Trophoblast cell (in vitro differentiated cells and primary cell): Measurements from ENCODE around the gene LYPD6B.

ENCODE experiments used
- DNase-seq, 2 donors: peaks; one replicate each; pipeline ENCODE4 v3.0.0-alpha.2; 2016
- H2AFZ ChIP-seq: 2 replicates; pipeline ENCODE4 v1.6.1; 2013; ENCODE audit warnings: low read length, moderate library complexity, mild to moderate bottlenecking; ENCODE audit not compliant: insufficient read depth, poor library complexity
- H2AK5ac ChIP-seq: 2 replicates; pipeline ENCODE4 v1.6.1; 2013; ENCODE audit warnings: mild to moderate bottlenecking, low read length
- H2BK120ac ChIP-seq: 2 replicates; pipeline ENCODE4 v1.6.1; 2013; ENCODE audit warnings: low read length, mild to moderate bottlenecking, moderate library complexity; ENCODE audit not compliant: insufficient read depth, poor library complexity
- H2BK12ac ChIP-seq: 2 replicates; pipeline ENCODE4 v1.6.1; 2013; ENCODE audit warnings: mild to moderate bottlenecking, low read length, moderate library complexity
- H2BK5ac ChIP-seq: 2 replicates; pipeline ENCODE4 v1.6.1; 2013; ENCODE audit warnings: low read length, low read depth, moderate library complexity, mild to moderate bottlenecking; ENCODE audit not compliant: poor library complexity
- H3K14ac ChIP-seq: 2 replicates; pipeline ENCODE4 v1.6.1; 2013; ENCODE audit warnings: mild to moderate bottlenecking, low read length
- H3K18ac ChIP-seq: 2 replicates; pipeline ENCODE4 v1.6.1; 2013; ENCODE audit warnings: mild to moderate bottlenecking, low read length
- H3K23ac ChIP-seq: 2 replicates; pipeline ENCODE4 v1.6.1; 2013; ENCODE audit warnings: low read length
- H3K27ac ChIP-seq: 2 replicates; pipeline ENCODE4 v1.5.1; 2013; ENCODE audit warnings: low read depth, mild to moderate bottlenecking, inconsistent platforms, low read length, moderate library complexity
- H3K27me3 ChIP-seq: 2 replicates; pipeline ENCODE4 v1.6.1; 2013; ENCODE audit warnings: inconsistent platforms, mild to moderate bottlenecking, low read length, moderate library complexity; ENCODE audit not compliant: insufficient read depth
- H3K36me3 ChIP-seq, 2 experiments: 1 replicate in 1 of 2; 2 replicates in 1 of 2; pipeline ENCODE4 v1.6.1; 2013; ENCODE audit warnings: low read length in 2 of 2, mild to moderate bottlenecking in 2 of 2, moderate library complexity in 1 of 2; ENCODE audit not compliant: insufficient read depth in 2 of 2, control insufficient read depth in 1 of 2
- H3K4ac ChIP-seq: 2 replicates; pipeline ENCODE4 v1.6.1; 2013; ENCODE audit warnings: low read depth, mild to moderate bottlenecking, low read length, moderate library complexity
- H3K4me1 ChIP-seq, 2 experiments: 1 replicate in 1 of 2; 2 replicates in 1 of 2; pipeline ENCODE4 v1.6.1; 2013; ENCODE audit warnings: low read length in 2 of 2, mild to moderate bottlenecking in 2 of 2, moderate library complexity in 1 of 2; ENCODE audit not compliant: insufficient read depth in 2 of 2, control insufficient read depth in 1 of 2
- H3K4me2 ChIP-seq: 2 replicates; pipeline ENCODE4 v1.6.1; 2013; ENCODE audit warnings: inconsistent platforms, mild to moderate bottlenecking, low read length, moderate library complexity
- H3K4me3 ChIP-seq: 2 replicates; pipeline ENCODE4 v1.5.1; 2013; ENCODE audit warnings: mild to moderate bottlenecking, low read depth, low read length, inconsistent platforms
- H3K79me1 ChIP-seq: one replicate; pipeline ENCODE4 v1.6.1; 2013; ENCODE audit warnings: low read length
- H3K79me2 ChIP-seq: 2 replicates; pipeline ENCODE4 v1.6.1; 2013; ENCODE audit warnings: low read length, mild to moderate bottlenecking; ENCODE audit not compliant: control insufficient read depth, insufficient read depth, poor library complexity
- H3K9ac ChIP-seq: 2 replicates; pipeline ENCODE4 v1.6.1; 2013; ENCODE audit warnings: mild to moderate bottlenecking, low read length
- H3K9me3 ChIP-seq: 2 replicates; pipeline ENCODE4 v1.6.1; 2013; ENCODE audit warnings: low read depth, mild to moderate bottlenecking, control low read depth, inconsistent platforms, low read length; ENCODE audit not compliant: insufficient read depth
- H4K12ac ChIP-seq: 2 replicates; pipeline ENCODE4 v1.6.1; 2013; ENCODE audit warnings: low read depth, mild to moderate bottlenecking, low read length, moderate library complexity
- H4K8ac ChIP-seq: 2 replicates; pipeline ENCODE4 v1.6.1; 2013; ENCODE audit warnings: low read depth, mild to moderate bottlenecking, low read length, moderate library complexity
- H4K91ac ChIP-seq: one replicate; pipeline ENCODE4 v1.6.1; 2013; ENCODE audit warnings: low read depth, mild to moderate bottlenecking, low read length, moderate library complexity
- WGBS: extraction: QIAGEN DNeasy Blood & Tissue Kit; methylation state at CpG from one replicate; pipeline ENCODE4 v1.1.7; 2013; ENCODE audit warnings: missing lambda C conversion rate; ENCODE audit not compliant: insufficient read length, insufficient coverage; ENCODE audit errors: extremely low coverage; 5-methylcytosine and 5-hydroxymethylcytosine counted together

Gene LYPD6B

GRCh38 chr2:149041482-149041881 is 3.0 kb downstream of the LYPD6B start:
- WGBS: no CpG with 5 or more reads among the region's 1 CpG
- Histone ChIP-seq H3K79me2 (peaks cover 10% of the 10 kb centered on the region), H4K8ac (no peak overlapping the region), H2BK12ac (no peak overlapping the region), H3K23ac (no peak overlapping the region), H3K27me3 (no peaks in the 10 kb centered on the region), H3K4ac (peak overlapping the region; percentile 0), H3K4me3 (no peak overlapping the region), H3K36me3 (no peaks in the 10 kb centered on the region), H3K9me3 (no peaks in the 10 kb centered on the region), H3K18ac (no peak overlapping the region), H3K27ac (no peak overlapping the region), H3K79me1 (peaks cover 14% of the 10 kb centered on the region), H3K4me2 (no peak overlapping the region), H3K9ac (no peak overlapping the region), H3K14ac (no peak overlapping the region), H2AFZ (no peak overlapping the region), H2BK120ac (no peak overlapping the region), H2BK5ac (no peak overlapping the region), H2AK5ac (no peak overlapping the region), H4K91ac (no peak overlapping the region), H4K12ac (no peak overlapping the region), H3K4me1 (peaks cover 5 to 12% of the 10 kb centered on the region in 2 experiments)
- no peak for DNase-seq

GRCh38 chr2:149042881-149043280 is 4.4 kb downstream of the LYPD6B start:
- Histone ChIP-seq H4K91ac (no peak overlapping the region), H2AK5ac (no peak overlapping the region), H3K4me1 (peaks cover 0 to 7% of the 10 kb centered on the region in 2 experiments), H3K4ac (no peak overlapping the region), H3K27me3 (no peaks in the 10 kb centered on the region), H2BK120ac (no peak overlapping the region), H3K27ac (no peak overlapping the region), H3K79me2 (peaks cover 10% of the 10 kb centered on the region), H3K9me3 (no peaks in the 10 kb centered on the region), H4K8ac (no peak overlapping the region), H3K4me3 (no peak overlapping the region), H3K4me2 (no peak overlapping the region), H3K14ac (no peak overlapping the region), H3K23ac (no peak overlapping the region), H3K79me1 (peaks cover 13% of the 10 kb centered on the region), H2BK12ac (no peak overlapping the region), H2BK5ac (no peak overlapping the region), H4K12ac (no peak overlapping the region), H3K18ac (no peak overlapping the region), H3K36me3 (no peaks in the 10 kb centered on the region), H2AFZ (no peak overlapping the region), H3K9ac (no peak overlapping the region)
- DNase-seq: no peak
- WGBS: no CpG with 5 or more reads among the region's 1 CpG

- H3K14ac ChIP-seq: no peak overlapping the region
- H3K79me2 ChIP-seq: peaks cover 2% of the 10 kb centered on the region
- no peak overlapping the region for H2BK12ac ChIP-seq
- H3K9ac ChIP-seq: no peak overlapping the region
- no peak overlapping the region for H2AK5ac ChIP-seq
- no peak overlapping the region for H4K91ac ChIP-seq
- no peak overlapping the region for H2AFZ ChIP-seq
- H4K12ac ChIP-seq: no peak overlapping the region
- H3K4me1 ChIP-seq: peaks cover 0 to 7% of the 10 kb centered on the region in 2 experiments
- no peak overlapping the region for H3K4ac ChIP-seq
- no peaks in the 10 kb centered on the region for H3K79me1 ChIP-seq
- H2BK120ac ChIP-seq: no peak overlapping the region
- no peak overlapping the region for H3K18ac ChIP-seq
- H4K8ac ChIP-seq: no peak overlapping the region
- H3K4me2 ChIP-seq: no peak overlapping the region
- H3K27ac ChIP-seq: no peak overlapping the region
- H3K9me3 ChIP-seq: no peaks in the 10 kb centered on the region
- H3K27me3 ChIP-seq: no peaks in the 10 kb centered on the region
- H2BK5ac ChIP-seq: no peak overlapping the region
- no CpG with 5 or more reads among the region's 1 CpG for WGBS
- no peak for DNase-seq
- no peaks in the 10 kb centered on the region for H3K36me3 ChIP-seq
- H3K4me3 ChIP-seq: no peak overlapping the region
- H3K23ac ChIP-seq: no peak overlapping the region
Observed at GRCh38 chr2:149044500-149044899, 6.0 kb downstream of the LYPD6B start.

- H3K27ac ChIP-seq: no peak overlapping the region
- no CpG with 5 or more reads among the region's 2 CpGs for WGBS
- peaks cover 0 to 7% of the 10 kb centered on the region in 2 experiments for H3K4me1 ChIP-seq
- H3K9ac ChIP-seq: no peak overlapping the region
- no peaks in the 10 kb centered on the region for H3K27me3 ChIP-seq
- no peak overlapping the region for H3K4ac ChIP-seq
- no peak overlapping the region for H3K4me2 ChIP-seq
- no peaks in the 10 kb centered on the region for H3K79me1 ChIP-seq
- no peak for DNase-seq
- H4K8ac ChIP-seq: no peak overlapping the region
- H3K18ac ChIP-seq: no peak overlapping the region
- no peak overlapping the region for H3K4me3 ChIP-seq
- no peak overlapping the region for H2AFZ ChIP-seq
- no peak overlapping the region for H3K23ac ChIP-seq
- no peak overlapping the region for H2BK12ac ChIP-seq
- no peak overlapping the region for H2AK5ac ChIP-seq
- peaks cover 2% of the 10 kb centered on the region for H3K79me2 ChIP-seq
- H4K91ac ChIP-seq: no peak overlapping the region
- H4K12ac ChIP-seq: no peak overlapping the region
- H2BK120ac ChIP-seq: no peak overlapping the region
- no peak overlapping the region for H3K14ac ChIP-seq
- H3K9me3 ChIP-seq: no peaks in the 10 kb centered on the region
- no peak overlapping the region for H2BK5ac ChIP-seq
- no peaks in the 10 kb centered on the region for H3K36me3 ChIP-seq
Observed at GRCh38 chr2:149047118-149047517, 8.6 kb downstream of the LYPD6B start.
